Neural cell (in vitro differentiated cells): ENCODE measurements around the gene NGDN. TPM values are rescaled to one million over a fixed set of nuclear protein-coding genes. Genes with fewer than 3 reads are reported as not detected.

Experiments used
- H2AFZ ChIP-seq: fragments of 200-600, 300-800 bp; sonication (generic), shearing (Covaris generic); 2 replicates; pipeline ENCODE4 v1.6.0; 2014; ENCODE audit warnings: low read depth, mild to moderate bottlenecking, antibody characterized with exemption, low read length, moderate library complexity
- H3F3A ChIP-seq: fragments of 200-600 bp; shearing (Covaris generic); 2 replicates; pipeline ENCODE4 v1.6.1; 2016; ENCODE audit warnings: mild to moderate bottlenecking, moderate library complexity, mixed read lengths, antibody characterized with exemption, low read length; ENCODE audit not compliant: insufficient read depth, poor library complexity, severe bottlenecking
- H3K27ac ChIP-seq: fragments of 200-600, 300-800 bp; sonication (generic), shearing (Covaris generic); 2 replicates; pipeline ENCODE4 v1.5.1; 2014; ENCODE audit warnings: mild to moderate bottlenecking, low read length, moderate library complexity
- H3K27me3 ChIP-seq: fragments of 300-800, 200-600 bp; sonication (generic), shearing (Covaris generic); 2 replicates; pipeline ENCODE4 v1.6.0; 2014; ENCODE audit warnings: mild to moderate bottlenecking, low read depth, low read length, moderate library complexity; ENCODE audit not compliant: insufficient read depth
- H3K36me3 ChIP-seq: fragments of 300-800, 200-600 bp; sonication (generic), shearing (Covaris generic); 2 replicates; pipeline ENCODE4 v1.5.1; 2014; ENCODE audit warnings: mild to moderate bottlenecking, antibody characterized with exemption, low read length, moderate library complexity; ENCODE audit not compliant: insufficient read depth
- H3K4me2 ChIP-seq: fragments of 300-800, 200-600 bp; sonication (generic), shearing (Covaris generic); 2 replicates; pipeline ENCODE4 v1.6.0; 2014; ENCODE audit warnings: mild to moderate bottlenecking, low read length
- H3K4me3 ChIP-seq: fragments of 300-800, 200-600 bp; sonication (generic), shearing (Covaris generic); 2 replicates; pipeline ENCODE4 v1.5.1; 2014; ENCODE audit warnings: mild to moderate bottlenecking, low read length, moderate library complexity
- H3K79me2 ChIP-seq: fragments of 200-600 bp; shearing (Covaris generic); replicated peaks from 2 replicates; pipeline ENCODE4 v1.6.0; 2014; ENCODE audit warnings: mild to moderate bottlenecking, low read length, moderate library complexity; ENCODE audit not compliant: insufficient read depth
- H3K9ac ChIP-seq: fragments of 300-800, 200-600 bp; sonication (generic), shearing (Covaris generic); 2 replicates; pipeline ENCODE4 v1.6.1; 2016; ENCODE audit warnings: mild to moderate bottlenecking, low read length, mixed read lengths
- H3K9me2 ChIP-seq: fragments of 200-600 bp; shearing (Covaris generic); 2 replicates; pipeline ENCODE4 v1.6.1; 2016; ENCODE audit warnings: mild to moderate bottlenecking, low read length, mixed read lengths; ENCODE audit not compliant: insufficient read depth
- H3K9me3 ChIP-seq: fragments of 200-600, 300-800 bp; sonication (generic), shearing (Covaris generic); 2 replicates; pipeline ENCODE4 v1.6.1; 2016; ENCODE audit warnings: mild to moderate bottlenecking, mixed run types, low read length, moderate library complexity, mixed read lengths
- H4K20me1 ChIP-seq: fragments of 200-600 bp; shearing (Covaris generic); 2 replicates; pipeline ENCODE4 v1.6.1; 2016; ENCODE audit warnings: mild to moderate bottlenecking, mixed run types; ENCODE audit not compliant: insufficient read depth
- CTCF ChIP-seq: fragments of 450-650 bp; IDR thresholded peaks from 2 replicates; pipeline ENCODE4 v1.5.1; 2014; ENCODE audit warnings: antibody characterized with exemption, mild to moderate bottlenecking, moderate library complexity; ENCODE audit not compliant: poor library complexity, severe bottlenecking
- EP300 ChIP-seq: fragments of 450-650 bp; conservative IDR thresholded peaks from 2 replicates; pipeline ENCODE4 v1.6.1; 2014; ENCODE audit warnings: antibody characterized with exemption, mild to moderate bottlenecking, moderate library complexity; ENCODE audit not compliant: poor library complexity, severe bottlenecking
- EZH2 ChIP-seq: fragments of 200-600, 300-800 bp; shearing (Covaris generic), sonication (generic); IDR thresholded peaks from 2 replicates; pipeline ENCODE4 v1.6.1; 2014; ENCODE audit warnings: antibody characterized with exemption, low read length, borderline replicate concordance, mild to moderate bottlenecking; ENCODE audit not compliant: insufficient read depth, poor library complexity, severe bottlenecking
- MXI1 ChIP-seq: fragments of 450-650 bp; conservative IDR thresholded peaks from 2 replicates; pipeline ENCODE4 v1.6.1; 2014; ENCODE audit warnings: antibody characterized with exemption, mild to moderate bottlenecking; ENCODE audit not compliant: poor library complexity, severe bottlenecking
- POLR2AphosphoS5 ChIP-seq: IDR thresholded peaks from 2 replicates; pipeline ENCODE4 v1.6.1; 2012
- RAD21 ChIP-seq: fragments of 450-650 bp; conservative IDR thresholded peaks from 2 replicates; pipeline ENCODE4 v1.6.1; 2014; ENCODE audit warnings: antibody characterized with exemption, mild to moderate bottlenecking, moderate library complexity
- REST ChIP-seq: IDR thresholded peaks from 2 replicates; pipeline ENCODE4 v1.6.1; 2012; ENCODE audit warnings: borderline replicate concordance
- SMC3 ChIP-seq: fragments of 450-650 bp; conservative IDR thresholded peaks from 2 replicates; pipeline ENCODE4 v1.6.1; 2014; ENCODE audit warnings: antibody characterized with exemption, mild to moderate bottlenecking, moderate library complexity; ENCODE audit not compliant: poor library complexity
- TAF1 ChIP-seq: IDR thresholded peaks from 2 replicates; pipeline ENCODE4 v1.6.1; 2012; ENCODE audit warnings: low read depth
- polyA plus RNA-seq: library from polyadenylated mRNA; depleted of rRNA; stranded (reverse); fragments of >200 nt; gene quantifications from 2 replicates; pipeline ENCODE4 v1.2.3, GENCODE V29; 2014

Gene NGDN
- polyA plus RNA-seq, 1 donor from 2014 or later, result 137 TPM

- Histone ChIP-seq H3K9ac (no peak overlapping the region), H3K36me3 (no peaks in the 10 kb centered on the region), H3K4me3 (no peak overlapping the region), H4K20me1 (no peaks in the 10 kb centered on the region), H2AFZ (no peak overlapping the region), H3K9me2 (no peaks in the 10 kb centered on the region), H3K27ac (no peak overlapping the region), H3K27me3 (no peaks in the 10 kb centered on the region), H3F3A (no peaks in the 10 kb centered on the region), H3K9me3 (no peaks in the 10 kb centered on the region), H3K79me2 (no peaks in the 10 kb centered on the region), H3K4me2 (no peak overlapping the region)
- TF ChIP-seq SMC3 (no peak), EP300 (no peak), EZH2 (no peak), REST (no peak), RAD21 (no peak), POLR2AphosphoS5 (no peak), MXI1 (no peak), TAF1 (no peak), CTCF (no peak)
Measured at GRCh38 chr14:23524954-23525353, 55.5 kb downstream of the NGDN start.

- TF ChIP-seq CTCF (no peak), MXI1 (no peak), SMC3 (no peak), TAF1 (no peak), REST (no peak), EZH2 (no peak), POLR2AphosphoS5 (no peak), EP300 (no peak), RAD21 (no peak)
- no peaks in the 10 kb centered on the region for H3K27me3 ChIP-seq
- no peaks in the 10 kb centered on the region for H3K9me3 ChIP-seq
- no peaks in the 10 kb centered on the region for H3K9me2 ChIP-seq
- H3K27ac ChIP-seq, result no peak overlapping the region
- H3K36me3 ChIP-seq, result no peaks in the 10 kb centered on the region
- no peaks in the 10 kb centered on the region for H4K20me1 ChIP-seq
- H2AFZ ChIP-seq, result no peak overlapping the region
- H3K4me2 ChIP-seq, result no peak overlapping the region
- H3K9ac ChIP-seq, result no peak overlapping the region
- H3K79me2 ChIP-seq, result no peaks in the 10 kb centered on the region
- H3K4me3 ChIP-seq, result no peak overlapping the region
- no peaks in the 10 kb centered on the region for H3F3A ChIP-seq
Measured at GRCh38 chr14:23525611-23526010, 56.1 kb downstream of the NGDN start.
